ENCODE data around the gene SDHAF2. TPM values are rescaled to one million over a fixed set of nuclear protein-coding genes. Genes with fewer than 3 reads are reported as not detected.

Gene SDHAF2
- total RNA-seq, 1 experiment from 2014 or later: 90.4 TPM

GRCh38 chr11:61384271-61385242 is 45.4 kb upstream of the SDHAF2 start:
- DNase-seq (peak; percentile 41), ATAC-seq (peak; percentile 31; the same call in 1 of the 2 replicates)
- H3K27ac ChIP-seq (ENCODE audit: low read length): no peak overlapping the region
- no peaks in the 10 kb centered on the region for H4K20me1 ChIP-seq (ENCODE audit: low read length)
- H3K9me3 ChIP-seq (ENCODE audit: low read length): no peaks in the 10 kb centered on the region
- no peaks in the 10 kb centered on the region for H3F3A ChIP-seq (ENCODE audit: low read length, unreplicated experiment)
- no peak overlapping the region for H3K9ac ChIP-seq (ENCODE audit: low read length)
- H3K9me2 ChIP-seq (replicated peaks; ENCODE audit: low read length): no peaks in the 10 kb centered on the region
- no TSS peak for BruUV-seq (replicated peaks)
- H3K27me3 ChIP-seq (ENCODE audit: low read length): no peaks in the 10 kb centered on the region
- ChIA-PET CTCF (interaction anchor here (0.5 to 3.3 kb wide), 5 partner anchors 17 to 114 kb away, joined by 3 to 63 read pairs (median 3); partner anchors contain the start of gene CYB561A3), POLR2A (ENCODE audit: unreplicated experiment) (interaction anchor here (0.6 kb wide), 1 partner anchor 86 kb away, joined by 3 read pairs; no protein-coding TSS in a partner anchor)
- no peak overlapping the region for H3K4me2 ChIP-seq (ENCODE audit: low read length)
- intact Hi-C loops (cut with micrococcal nuclease): loop anchor here (1.0 kb wide), 1 partner anchor 48 kb away; no protein-coding TSS in a partner anchor
- no peak overlapping the region for H3K4me3 ChIP-seq (ENCODE audit: low read length)
- no peaks in the 10 kb centered on the region for H3K79me2 ChIP-seq (ENCODE audit: low read length)
- TF ChIP-seq EZH2phosphoT487 (IDR thresholded peaks at IDR 0.05; ENCODE audit: borderline replicate concordance, low read length): no peak
- TF ChIP-seq CTCF (conservative IDR thresholded peaks at IDR 0.05; ENCODE audit: low read depth, low read length): peak; percentile 25; the same call in 1 of the 2 replicates
- no peak overlapping the region for H2AFZ ChIP-seq (ENCODE audit: low read length)
- no peaks in the 10 kb centered on the region for H3K4me1 ChIP-seq (ENCODE audit: insufficient read depth, low read length)
- no peaks in the 10 kb centered on the region for H3K36me3 ChIP-seq (ENCODE audit: low read depth, low read length)

- ATAC-seq (no peak), DNase-seq (no peak)
- ChIA-PET CTCF (no interaction called here), POLR2A (ENCODE audit: unreplicated experiment) (no interaction called here)
- intact Hi-C loops (cut with micrococcal nuclease): no loop called here
- Histone ChIP-seq H3K4me2 (ENCODE audit: low read length) (no peak overlapping the region), H4K20me1 (ENCODE audit: low read length) (no peaks in the 10 kb centered on the region), H3K27ac (ENCODE audit: low read length) (no peak overlapping the region), H3K27me3 (ENCODE audit: low read length) (no peaks in the 10 kb centered on the region), H3K79me2 (ENCODE audit: low read length) (peaks cover 14% of the 10 kb centered on the region), H3K36me3 (ENCODE audit: low read depth, low read length) (no peaks in the 10 kb centered on the region; the same call in 1 of the 2 replicates), H3K9me3 (ENCODE audit: low read length) (no peaks in the 10 kb centered on the region), H3K4me1 (ENCODE audit: insufficient read depth, low read length) (peaks cover 14% of the 10 kb centered on the region), H3K9ac (ENCODE audit: low read length) (no peak overlapping the region), H2AFZ (ENCODE audit: low read length) (no peak overlapping the region), H3K9me2 (replicated peaks; ENCODE audit: low read length) (no peaks in the 10 kb centered on the region), H3F3A (ENCODE audit: low read length, unreplicated experiment) (no peaks in the 10 kb centered on the region), H3K4me3 (ENCODE audit: low read length) (no peak overlapping the region)
- no peak for TF ChIP-seq EZH2 (IDR thresholded peaks at IDR 0.05; ENCODE audit: low read length, unreplicated experiment)
- TF ChIP-seq CTCF (conservative IDR thresholded peaks at IDR 0.05; ENCODE audit: low read depth, low read length): no peak
- no peak for TF ChIP-seq EZH2phosphoT487 (IDR thresholded peaks at IDR 0.05; ENCODE audit: borderline replicate concordance, low read length)
- BruUV-seq (replicated peaks): no TSS peak
Measured at GRCh38 chr11:61390161-61390560, 39.8 kb upstream of the SDHAF2 start.

All from PC-3 (cell line).